ENCODE measurements around the gene TMEM52B. TPM values are rescaled to one million over a fixed set of nuclear protein-coding genes. Genes with fewer than 3 reads are reported as not detected.

The TMEM52B gene
- total and polyA plus RNA-seq, 2 experiments from 2014 or later, result not detected

DNA sequence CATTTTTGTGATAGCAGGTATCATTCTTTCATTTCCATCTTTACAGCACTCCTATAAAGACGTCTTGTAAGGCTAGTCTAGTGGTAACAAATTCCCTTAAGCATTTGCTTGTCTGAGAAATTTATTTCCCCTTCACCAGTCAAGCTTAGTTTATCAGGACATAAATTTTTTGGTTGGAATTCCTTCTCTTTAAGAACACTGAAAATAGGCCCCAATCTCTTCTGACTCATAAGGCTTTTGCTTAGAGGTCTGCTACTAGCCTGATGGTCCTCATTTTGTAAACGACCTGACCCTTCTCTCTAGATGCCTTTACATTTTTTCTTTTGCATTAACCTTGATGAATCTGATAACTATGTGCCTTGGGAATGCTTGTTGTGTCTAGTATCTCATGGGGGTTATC, 27.2 kb upstream of the TMEM52B start (continued):
- TF ChIP-seq, protein P1, sequence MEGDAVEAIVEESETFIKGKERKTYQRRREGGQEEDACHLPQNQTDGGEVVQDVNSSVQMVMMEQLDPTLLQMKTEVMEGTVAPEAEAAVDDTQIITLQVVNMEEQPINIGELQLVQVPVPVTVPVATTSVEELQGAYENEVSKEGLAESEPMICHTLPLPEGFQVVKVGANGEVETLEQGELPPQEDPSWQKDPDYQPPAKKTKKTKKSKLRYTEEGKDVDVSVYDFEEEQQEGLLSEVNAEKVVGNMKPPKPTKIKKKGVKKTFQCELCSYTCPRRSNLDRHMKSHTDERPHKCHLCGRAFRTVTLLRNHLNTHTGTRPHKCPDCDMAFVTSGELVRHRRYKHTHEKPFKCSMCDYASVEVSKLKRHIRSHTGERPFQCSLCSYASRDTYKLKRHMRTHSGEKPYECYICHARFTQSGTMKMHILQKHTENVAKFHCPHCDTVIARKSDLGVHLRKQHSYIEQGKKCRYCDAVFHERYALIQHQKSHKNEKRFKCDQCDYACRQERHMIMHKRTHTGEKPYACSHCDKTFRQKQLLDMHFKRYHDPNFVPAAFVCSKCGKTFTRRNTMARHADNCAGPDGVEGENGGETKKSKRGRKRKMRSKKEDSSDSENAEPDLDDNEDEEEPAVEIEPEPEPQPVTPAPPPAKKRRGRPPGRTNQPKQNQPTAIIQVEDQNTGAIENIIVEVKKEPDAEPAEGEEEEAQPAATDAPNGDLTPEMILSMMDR (conservative IDR thresholded peaks at IDR 0.05; ENCODE audit: low read depth in 2 of 2), result no peak
- TF ChIP-seq, protein P2, sequence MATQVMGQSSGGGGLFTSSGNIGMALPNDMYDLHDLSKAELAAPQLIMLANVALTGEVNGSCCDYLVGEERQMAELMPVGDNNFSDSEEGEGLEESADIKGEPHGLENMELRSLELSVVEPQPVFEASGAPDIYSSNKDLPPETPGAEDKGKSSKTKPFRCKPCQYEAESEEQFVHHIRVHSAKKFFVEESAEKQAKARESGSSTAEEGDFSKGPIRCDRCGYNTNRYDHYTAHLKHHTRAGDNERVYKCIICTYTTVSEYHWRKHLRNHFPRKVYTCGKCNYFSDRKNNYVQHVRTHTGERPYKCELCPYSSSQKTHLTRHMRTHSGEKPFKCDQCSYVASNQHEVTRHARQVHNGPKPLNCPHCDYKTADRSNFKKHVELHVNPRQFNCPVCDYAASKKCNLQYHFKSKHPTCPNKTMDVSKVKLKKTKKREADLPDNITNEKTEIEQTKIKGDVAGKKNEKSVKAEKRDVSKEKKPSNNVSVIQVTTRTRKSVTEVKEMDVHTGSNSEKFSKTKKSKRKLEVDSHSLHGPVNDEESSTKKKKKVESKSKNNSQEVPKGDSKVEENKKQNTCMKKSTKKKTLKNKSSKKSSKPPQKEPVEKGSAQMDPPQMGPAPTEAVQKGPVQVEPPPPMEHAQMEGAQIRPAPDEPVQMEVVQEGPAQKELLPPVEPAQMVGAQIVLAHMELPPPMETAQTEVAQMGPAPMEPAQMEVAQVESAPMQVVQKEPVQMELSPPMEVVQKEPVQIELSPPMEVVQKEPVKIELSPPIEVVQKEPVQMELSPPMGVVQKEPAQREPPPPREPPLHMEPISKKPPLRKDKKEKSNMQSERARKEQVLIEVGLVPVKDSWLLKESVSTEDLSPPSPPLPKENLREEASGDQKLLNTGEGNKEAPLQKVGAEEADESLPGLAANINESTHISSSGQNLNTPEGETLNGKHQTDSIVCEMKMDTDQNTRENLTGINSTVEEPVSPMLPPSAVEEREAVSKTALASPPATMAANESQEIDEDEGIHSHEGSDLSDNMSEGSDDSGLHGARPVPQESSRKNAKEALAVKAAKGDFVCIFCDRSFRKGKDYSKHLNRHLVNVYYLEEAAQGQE (IDR thresholded peaks at IDR 0.05; ENCODE audit: unreplicated experiment), result no peak
- TF ChIP-seq JUNB (IDR thresholded peaks at IDR 0.05; ENCODE audit: unreplicated experiment) (no peak), CREB1 (CRISPR knock-in tag; IDR thresholded peaks at IDR 0.05; ENCODE audit: low read depth) (no peak), ZNF331 (CRISPR knock-in tag; IDR thresholded peaks at IDR 0.05; ENCODE audit: low read depth) (no peak), ZNF114 (CRISPR knock-in tag; IDR thresholded peaks at IDR 0.05) (no peak), EZH2phosphoT487 (IDR thresholded peaks at IDR 0.05; ENCODE audit: unreplicated experiment) (no peak), POLR2AphosphoS5 (IDR thresholded peaks at IDR 0.05; ENCODE audit: low read depth) (no peak), NANOG (IDR thresholded peaks at IDR 0.05; ENCODE audit: borderline replicate concordance) (no peak), EZH2 (IDR thresholded peaks at IDR 0.05; ENCODE audit: low read depth, unreplicated experiment) (no peak)
- TF ChIP-seq, protein P3, sequence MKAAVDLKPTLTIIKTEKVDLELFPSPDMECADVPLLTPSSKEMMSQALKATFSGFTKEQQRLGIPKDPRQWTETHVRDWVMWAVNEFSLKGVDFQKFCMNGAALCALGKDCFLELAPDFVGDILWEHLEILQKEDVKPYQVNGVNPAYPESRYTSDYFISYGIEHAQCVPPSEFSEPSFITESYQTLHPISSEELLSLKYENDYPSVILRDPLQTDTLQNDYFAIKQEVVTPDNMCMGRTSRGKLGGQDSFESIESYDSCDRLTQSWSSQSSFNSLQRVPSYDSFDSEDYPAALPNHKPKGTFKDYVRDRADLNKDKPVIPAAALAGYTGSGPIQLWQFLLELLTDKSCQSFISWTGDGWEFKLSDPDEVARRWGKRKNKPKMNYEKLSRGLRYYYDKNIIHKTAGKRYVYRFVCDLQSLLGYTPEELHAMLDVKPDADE (IDR thresholded peaks at IDR 0.05), result no peak

DNA sequence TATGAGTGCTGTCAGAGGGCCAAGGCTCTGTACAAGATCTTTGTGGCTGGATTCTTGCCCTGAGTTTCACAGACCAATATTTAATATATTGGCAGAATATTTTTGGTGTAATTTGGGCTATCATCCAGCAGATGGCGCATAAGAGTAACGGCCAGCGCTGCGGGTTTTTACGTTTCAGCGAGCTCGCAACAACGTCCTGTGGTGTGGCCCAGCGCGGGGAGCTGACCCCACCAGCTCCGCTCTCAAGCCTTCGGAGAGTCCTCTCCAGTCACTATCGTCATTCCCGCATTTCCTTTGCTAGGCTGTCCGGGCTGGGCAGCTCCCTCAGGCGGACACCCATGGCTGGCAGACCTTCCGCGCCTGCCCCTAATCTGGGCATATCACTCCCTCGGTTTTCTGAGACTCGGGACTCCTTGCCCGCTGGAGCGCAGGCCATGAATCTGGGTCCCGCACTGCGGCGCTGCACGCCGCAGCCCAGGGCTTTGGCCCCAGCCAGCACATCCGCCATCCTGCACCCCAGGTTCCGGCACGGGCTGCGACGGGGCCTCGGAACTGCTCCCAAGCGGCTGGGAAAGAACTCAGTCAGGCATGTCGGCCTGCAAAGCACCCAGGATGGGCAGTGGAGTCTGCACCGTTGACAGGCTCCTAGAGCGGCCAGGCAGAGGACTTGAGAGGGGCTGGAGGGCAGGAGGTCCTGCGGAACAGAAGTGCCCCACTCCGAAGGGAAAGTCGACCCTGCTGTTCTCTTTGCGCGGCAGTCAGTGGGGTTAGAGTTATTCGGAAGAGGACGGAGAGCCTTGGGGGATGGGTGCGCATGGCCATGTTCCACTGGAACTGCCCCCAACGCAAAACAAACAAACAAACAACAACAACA, 25.3 kb upstream of the TMEM52B start:
- peak; percentile 93 for ATAC-seq
- Mint-ChIP-seq H3K4me1 (peaks cover 6% of the 10 kb centered on the region; the same call in 1 of the 3 replicates), H3K4me3 (peak overlapping the region; percentile 85), H3K9me3 (no peaks in the 10 kb centered on the region), H3K27ac (peak overlapping the region; percentile 87), H3K27me3 (ENCODE audit: insufficient read depth, low read depth, poor library complexity) (no peaks in the 10 kb centered on the region), H3K36me3 (ENCODE audit: low read depth) (no peaks in the 10 kb centered on the region)
- H3K9me2 ChIP-seq (ENCODE audit: insufficient read depth), result no peaks in the 10 kb centered on the region
- TF ChIP-seq ZNF331 (CRISPR knock-in tag; IDR thresholded peaks at IDR 0.05; ENCODE audit: low read depth), result no peak
- TF ChIP-seq EZH2 (IDR thresholded peaks at IDR 0.05; ENCODE audit: low read depth, unreplicated experiment), result peak; percentile 17
- TF ChIP-seq CREB1 (CRISPR knock-in tag; IDR thresholded peaks at IDR 0.05; ENCODE audit: low read depth), result peak; percentile 61
- TF ChIP-seq, protein P1 (conservative IDR thresholded peaks at IDR 0.05; ENCODE audit: low read depth in 2 of 2), result peak; percentile 73 to 81
- DNase-seq (ENCODE audit: low spot score), result peak; percentile 86
- H3K4me2 ChIP-seq, result peak overlapping the region; percentile 94
- H3F3A ChIP-seq (replicated peaks; ENCODE audit: low read depth), result no peaks in the 10 kb centered on the region
- H3K27me3 ChIP-seq (ENCODE audit: insufficient read depth), result no peaks in the 10 kb centered on the region
- H4K20me1 ChIP-seq (replicated peaks; ENCODE audit: insufficient read depth), result no peaks in the 10 kb centered on the region
- no peaks in the 10 kb centered on the region for H3K36me3 ChIP-seq (ENCODE audit: insufficient read depth)
- peak overlapping the region; percentile 90 for H2AFZ ChIP-seq
- no peaks in the 10 kb centered on the region for H3K79me2 ChIP-seq (replicated peaks; ENCODE audit: insufficient read depth)
- peak overlapping the region; percentile 70 for H3K4me3 ChIP-seq
- peak overlapping the region; percentile 90 for H3K27ac ChIP-seq (ENCODE audit: low read depth)
- peaks cover 10% of the 10 kb centered on the region; the same call in 1 of the 2 replicates for H3K4me1 ChIP-seq (ENCODE audit: insufficient read depth)

All from GM23338 (cell line).